Activated CD4-positive, alpha-beta T cell treated with anti-CD3 and anti-CD28 coated beads for 24 hours (primary cell): ENCODE data around the gene FSTL1.

ENCODE experiments used
- DNase-seq, 2 donors: peaks; one replicate each; pipeline ENCODE4 v3.0.0-alpha.2; 2020; ENCODE audit warnings: low read depth in 2 of 2

FSTL1 gene, protein sequence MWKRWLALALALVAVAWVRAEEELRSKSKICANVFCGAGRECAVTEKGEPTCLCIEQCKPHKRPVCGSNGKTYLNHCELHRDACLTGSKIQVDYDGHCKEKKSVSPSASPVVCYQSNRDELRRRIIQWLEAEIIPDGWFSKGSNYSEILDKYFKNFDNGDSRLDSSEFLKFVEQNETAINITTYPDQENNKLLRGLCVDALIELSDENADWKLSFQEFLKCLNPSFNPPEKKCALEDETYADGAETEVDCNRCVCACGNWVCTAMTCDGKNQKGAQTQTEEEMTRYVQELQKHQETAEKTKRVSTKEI

DNA sequence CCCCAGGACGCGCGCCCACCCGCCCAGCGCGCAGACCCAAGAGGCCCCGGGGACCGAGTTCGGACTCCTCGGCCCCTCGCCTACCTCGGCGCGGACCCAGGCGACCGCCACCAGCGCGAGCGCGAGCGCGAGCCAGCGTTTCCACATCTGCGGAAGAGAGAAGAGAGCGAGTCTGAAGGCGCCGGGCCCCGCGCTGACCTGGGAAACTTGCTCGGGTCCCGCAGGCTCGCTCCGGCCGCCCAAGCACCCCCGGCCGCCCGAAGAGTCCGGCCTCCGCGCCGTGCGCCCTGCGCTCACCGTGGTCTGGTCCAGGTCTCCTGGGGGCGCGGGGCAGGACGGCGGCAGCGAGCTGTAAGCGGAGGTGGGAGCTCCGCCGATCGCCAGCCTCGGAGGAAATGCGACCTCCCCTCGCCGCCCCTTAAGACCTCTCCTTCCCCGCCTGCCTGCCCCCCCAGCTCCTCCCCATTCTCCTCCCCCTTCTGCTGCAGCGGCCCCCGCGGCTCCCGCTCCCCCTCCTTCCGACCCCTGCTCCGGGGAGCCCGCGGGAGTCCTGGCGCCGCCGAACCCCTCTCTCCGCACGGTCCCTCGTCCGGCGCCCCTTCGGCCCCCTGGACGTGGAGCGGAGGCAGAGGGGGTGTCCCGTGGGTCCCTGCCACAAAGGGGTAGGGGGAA, at the start of gene FSTL1:
FSTL1 (minus strand) TSS at position 393 of the 672 bp plus-strand sequence; CDS start at position 147, 246 bp downstream.
- no peak for DNase-seq

DNA sequence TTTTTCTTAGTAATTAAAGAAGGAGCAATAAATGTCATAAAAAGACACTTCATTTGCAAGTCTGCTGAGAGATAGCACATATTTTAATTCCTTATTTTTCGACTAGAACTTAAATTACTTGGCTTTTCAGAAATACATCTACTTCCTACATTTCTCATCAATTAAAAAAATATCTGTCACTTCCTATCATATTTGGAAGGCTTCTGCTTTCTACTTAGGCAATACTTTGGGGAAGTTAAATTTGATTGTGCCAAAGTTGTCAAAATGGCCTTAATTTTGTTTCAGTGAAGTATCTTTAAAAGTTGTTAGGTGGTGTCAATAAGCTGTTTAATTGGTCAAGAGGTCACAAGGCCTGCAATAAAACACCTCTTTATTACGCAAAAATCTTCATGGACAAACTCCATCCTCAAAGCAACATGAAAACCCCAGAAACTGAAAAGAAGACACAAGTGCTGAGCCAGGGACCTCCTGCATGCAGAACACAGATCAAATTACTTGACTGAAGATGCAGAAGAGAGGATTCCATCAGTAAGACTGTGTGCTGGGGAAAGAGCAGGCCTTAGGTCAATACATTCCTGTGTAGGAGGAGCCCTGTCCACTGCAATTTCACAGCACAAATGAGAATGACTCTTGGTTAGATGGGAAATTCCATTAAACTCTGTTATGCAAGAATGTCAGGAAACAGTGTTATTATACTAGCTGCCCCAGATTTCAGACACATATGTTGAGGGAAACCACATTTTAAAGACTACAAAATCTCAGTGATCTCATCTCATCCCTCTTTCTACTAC, 48.0 kb upstream of the FSTL1 start:
- DNase-seq, result no peak

DNA sequence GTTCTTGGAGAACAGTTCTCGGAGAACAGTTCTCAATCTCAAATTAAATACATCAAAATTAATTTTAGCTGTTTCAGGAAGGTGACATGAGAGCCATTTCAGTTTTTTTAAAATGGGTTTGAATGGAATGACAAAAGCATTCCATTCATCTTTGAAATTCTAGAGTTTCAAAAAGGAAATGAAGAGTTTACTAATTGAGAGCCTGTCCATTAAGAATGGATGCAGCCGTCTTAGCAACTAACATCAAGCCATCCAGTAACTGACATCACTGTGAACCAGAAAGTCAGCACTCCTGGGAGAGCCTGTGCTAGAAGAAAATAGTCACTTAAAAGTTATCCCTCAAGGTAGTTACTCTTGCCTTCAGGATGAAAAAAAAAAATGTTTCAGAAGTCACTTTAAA, 47.0 kb upstream of the FSTL1 start:
- DNase-seq, result no peak

DNA sequence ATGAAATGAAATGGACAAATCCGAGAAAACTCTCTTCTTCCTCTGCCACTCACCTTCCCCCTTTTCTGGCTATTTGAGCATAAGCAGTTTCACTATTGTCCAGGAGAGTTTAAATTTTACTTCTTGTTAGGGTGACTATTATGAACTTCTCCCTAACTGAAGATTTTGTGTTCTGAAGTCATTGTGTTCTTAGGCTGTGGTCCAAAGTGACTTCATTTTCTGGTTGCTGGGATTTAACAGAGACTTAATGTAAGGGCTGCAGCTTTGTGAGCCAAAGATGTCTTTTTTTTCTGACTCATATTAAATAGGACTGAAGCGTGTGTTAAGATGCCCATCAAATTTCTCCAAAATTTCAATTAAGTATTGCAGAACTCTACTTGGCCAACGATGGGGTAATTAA, 46.5 kb upstream of the FSTL1 start:
- DNase-seq, result no peak

DNA sequence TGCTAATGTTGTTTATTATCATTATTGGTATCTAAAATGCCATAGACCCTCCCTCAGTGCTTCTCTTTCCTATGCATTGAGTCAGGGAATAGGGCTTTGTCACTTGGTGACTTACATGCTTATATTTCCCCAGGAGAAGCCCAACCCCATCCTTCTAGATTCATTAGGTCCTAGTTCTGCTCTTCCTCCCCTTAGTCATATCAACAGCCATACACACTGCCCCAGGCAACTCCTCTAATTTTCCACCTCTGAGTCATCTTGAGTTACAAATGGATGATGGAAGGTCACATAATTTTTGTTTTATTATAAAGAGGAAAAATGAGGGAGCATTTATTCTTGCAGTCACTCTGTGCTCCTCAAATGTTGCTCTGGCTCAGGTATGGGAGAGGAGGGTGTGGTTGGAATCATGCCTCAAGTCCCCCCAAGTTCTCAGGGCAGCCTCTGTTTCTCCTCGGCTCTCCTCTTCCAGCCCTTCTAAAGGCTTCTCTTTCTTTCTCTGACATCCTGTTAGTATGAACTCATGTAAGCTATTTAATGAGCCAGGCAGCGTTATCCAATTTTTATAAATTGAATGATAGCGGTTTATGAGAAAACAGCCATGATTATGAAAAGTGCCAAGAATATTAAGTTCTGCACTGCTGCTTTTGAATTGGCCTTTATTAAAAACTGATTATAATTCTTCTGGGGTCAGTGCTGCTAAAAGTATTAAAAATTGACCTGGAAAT, 45.6 kb upstream of the FSTL1 start:
- no peak for DNase-seq

DNA sequence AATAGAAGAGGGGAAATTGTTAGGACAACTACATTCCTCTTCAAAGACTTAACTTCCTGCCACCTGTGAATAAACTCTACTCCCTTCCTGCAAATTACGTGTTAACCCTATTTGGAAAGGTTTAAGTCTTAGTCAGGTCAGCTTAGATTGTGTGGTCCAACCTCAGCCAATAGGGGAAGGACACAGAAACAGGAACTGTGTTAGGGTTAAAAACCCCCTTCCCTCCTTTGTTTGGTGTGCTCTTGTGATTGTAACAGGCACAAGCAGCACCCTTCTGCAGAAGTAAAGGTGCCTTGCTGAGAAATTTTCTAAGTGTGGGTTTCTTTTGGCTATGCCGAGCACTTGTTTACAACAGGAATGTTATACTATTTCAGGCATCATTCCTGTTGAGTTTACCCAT, 45.0 kb upstream of the FSTL1 start:
- no peak for DNase-seq

DNA sequence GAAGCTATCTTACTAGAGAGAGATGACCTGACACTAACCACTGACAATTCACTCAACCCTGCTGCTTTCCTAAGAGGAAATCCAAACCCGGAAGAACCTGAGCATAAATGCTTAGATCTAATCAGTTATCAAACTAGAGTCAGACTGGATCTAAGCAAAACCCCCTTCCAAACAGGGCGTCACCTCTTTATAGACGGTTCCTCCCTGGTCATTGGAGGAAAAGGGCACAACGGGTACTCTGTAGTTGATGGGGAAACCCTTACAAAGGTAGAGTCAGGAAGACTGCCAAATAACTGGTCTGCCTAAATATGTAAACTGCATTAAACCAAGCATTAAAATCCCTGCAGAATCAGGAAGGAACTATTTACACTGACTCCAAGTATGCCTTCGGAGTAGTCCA, 41.3 kb upstream of the FSTL1 start:
- no peak for DNase-seq

DNA sequence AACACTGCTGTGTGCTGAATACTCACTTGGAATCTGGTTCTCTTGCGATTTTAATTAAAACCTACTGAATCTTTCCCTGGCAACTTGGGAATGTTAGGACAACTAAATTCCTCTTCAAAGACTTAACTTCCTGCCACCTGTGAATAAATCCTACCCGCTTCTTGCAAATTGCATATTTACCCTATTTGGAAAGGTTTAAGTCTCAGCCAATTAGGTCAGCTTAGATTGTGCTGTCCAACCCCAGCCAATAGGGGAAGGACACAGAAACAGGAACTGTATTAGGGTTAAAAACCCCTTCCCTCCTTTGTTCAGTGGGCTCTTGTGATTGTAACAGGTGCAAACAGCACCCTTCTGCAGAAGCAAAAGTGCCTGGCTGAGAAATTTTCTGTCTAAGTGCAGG, 38.6 kb upstream of the FSTL1 start:
- no peak for DNase-seq

DNA sequence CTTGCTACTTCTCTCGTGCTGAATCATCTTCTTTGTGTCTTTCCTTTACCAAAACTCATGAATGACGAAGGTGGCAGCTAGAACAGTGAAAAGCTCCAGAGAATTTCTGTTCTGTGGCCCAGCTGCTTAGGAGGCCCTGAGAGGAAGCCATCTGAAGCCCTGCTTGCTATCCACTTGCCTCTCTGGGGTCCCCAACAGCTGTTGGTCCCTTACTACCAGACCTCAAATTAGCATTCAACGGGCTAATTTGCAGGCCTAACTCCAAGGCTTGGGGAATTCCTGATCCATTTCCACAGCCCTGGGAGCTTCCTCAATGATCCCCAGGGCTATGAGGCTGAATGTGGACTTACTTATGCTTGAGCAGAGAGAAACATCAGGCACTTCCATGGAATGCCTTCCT, 37.5 kb upstream of the FSTL1 start:
- no peak for DNase-seq

DNA sequence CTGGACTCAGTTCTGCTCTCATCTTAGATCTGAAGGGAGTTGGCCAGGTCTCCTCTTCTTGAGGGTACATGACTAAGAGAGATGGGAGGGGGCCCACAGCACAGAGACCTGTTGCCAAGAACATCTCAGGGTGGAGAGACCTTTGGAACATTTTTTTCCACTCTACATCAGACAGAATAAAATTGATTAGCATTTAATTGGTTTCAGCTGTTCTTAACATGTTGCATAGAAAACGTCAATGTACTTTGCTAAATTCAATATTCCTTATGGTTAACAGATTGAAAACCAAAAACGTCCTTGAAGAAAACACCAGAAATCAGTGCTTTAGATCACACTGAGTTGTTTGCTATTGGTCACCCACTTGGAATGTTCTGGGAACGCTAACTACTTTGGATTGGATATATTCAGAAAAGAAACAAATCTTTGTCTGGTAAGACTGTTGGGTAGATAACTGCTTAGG, 36.4 kb upstream of the FSTL1 start:
- no peak for DNase-seq

DNA sequence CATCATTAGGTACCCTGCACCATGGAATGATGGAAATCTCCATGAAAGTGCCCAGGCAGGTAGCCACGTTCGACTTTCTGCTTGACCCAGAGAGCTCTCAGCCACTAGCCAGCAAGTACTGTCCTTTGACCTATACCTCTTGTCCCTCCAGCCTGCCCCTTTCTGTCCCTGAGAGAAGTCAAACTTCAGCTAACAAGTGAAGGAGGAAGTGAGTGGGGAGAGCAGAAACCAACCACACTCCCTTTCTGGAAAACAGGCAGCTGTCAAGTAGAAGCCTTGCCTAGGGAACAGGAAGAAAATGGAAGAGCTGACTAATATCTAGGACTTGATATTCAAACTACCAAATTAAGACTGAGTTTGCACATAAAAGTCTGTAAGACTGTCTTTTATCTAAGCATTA, 30.3 kb upstream of the FSTL1 start:
- DNase-seq, result no peak

DNA sequence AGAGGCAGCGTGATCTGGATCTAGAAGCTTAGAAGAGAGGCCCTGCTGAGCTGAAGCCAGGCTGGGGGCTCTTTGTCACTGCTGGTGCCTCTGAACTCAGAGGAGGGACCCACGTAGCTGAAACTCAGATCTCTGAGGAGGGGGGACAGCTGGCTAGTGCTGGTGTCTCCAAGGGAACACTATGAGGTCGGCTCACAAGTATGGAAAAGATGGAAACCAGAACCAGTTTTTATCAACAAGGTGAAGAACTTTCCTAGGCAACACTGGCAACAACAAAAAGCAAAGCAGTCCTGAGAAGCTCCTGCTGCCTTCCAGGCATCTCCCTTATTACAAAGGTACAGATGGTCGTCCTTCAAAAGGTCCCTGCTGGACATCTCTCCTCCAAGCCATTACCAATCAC, 27.0 kb upstream of the FSTL1 start:
- DNase-seq, result no peak

DNA sequence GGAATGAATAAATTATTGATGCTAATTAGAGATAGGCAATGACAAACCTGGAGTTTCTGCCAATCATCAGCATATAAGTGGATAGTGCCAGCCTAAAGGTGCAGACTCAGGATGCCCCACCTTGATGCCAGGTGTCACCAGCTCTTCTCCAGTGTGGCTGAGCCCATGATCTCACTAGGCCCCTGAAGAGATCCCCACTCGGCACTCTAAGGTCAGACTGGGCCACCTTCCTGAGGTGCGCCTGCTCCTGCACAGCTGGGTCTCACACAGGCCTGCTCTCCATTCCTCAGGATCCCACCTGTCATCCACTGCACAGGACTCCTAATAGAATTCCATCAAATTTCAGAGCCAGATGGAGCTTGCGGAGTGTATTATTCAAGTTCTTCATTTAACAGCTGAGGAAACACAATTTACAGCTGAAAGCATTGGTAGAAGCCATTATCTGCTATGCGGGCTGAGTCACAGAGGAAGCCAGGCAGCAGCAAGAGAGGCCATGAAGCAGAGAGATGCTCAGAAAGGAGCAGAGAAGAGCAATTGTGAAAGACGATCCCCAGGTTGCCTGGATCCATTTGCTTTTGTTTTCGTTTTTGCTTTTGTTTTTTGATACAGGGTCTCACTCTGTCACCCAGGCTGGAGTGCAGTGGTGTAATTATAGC, 25.1 kb upstream of the FSTL1 start:
- no peak for DNase-seq

DNA sequence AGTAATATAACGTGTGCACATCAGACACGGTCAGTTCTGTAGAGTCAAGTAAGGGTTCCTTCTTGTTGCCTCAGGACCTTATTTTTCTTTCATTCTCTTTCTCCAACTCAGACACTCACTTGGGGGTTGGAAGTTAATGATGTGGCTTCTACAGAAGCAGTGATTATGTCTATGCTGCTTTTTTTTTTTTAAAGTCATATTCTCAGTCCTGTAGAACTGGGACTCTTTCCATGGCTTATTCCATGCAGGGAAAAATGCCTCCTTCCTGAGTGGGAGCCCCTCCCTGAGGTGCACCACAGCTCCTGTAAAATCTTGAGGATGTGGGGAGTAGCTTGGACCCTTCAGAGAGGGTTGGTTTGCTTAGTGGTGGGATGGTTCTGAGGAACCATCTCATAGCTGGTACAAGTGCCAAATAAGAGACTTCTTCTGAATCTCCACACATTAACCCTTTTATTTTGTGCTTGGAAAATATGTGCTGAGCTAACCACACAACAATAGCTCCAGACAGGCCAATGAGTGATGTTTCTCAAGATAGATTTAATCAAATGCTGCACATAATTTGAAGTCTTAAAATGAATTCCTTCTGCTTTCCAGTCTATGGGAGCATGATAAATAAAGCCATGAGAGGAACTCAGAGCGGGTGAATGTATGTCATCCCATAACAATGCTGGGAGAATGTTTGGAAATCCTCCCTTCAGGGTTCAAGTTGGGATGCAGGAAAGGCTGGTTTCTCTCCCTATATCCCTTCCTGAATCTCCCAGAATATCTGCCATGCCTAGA, 23.3 kb upstream of the FSTL1 start:
- no peak for DNase-seq

DNA sequence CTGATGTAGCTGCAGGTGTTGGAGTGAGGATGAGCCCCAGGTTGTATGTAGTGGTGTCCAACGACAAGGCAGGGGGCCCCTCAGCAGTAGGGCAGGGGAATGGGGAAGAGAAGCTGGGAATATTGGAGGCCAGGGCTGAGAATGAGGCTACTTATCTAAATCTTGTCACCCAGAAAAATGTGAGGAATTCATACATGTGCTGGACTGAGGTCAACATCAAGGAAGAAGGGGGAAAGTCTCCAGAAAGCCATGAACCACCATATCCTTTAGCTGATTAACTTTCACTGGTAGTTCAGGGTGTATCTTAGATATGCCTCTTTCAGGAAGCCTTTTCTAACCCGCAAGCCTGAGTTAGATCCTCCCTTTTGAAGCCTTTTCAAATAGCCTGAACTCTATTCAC, 22.6 kb upstream of the FSTL1 start:
- no peak for DNase-seq

DNA sequence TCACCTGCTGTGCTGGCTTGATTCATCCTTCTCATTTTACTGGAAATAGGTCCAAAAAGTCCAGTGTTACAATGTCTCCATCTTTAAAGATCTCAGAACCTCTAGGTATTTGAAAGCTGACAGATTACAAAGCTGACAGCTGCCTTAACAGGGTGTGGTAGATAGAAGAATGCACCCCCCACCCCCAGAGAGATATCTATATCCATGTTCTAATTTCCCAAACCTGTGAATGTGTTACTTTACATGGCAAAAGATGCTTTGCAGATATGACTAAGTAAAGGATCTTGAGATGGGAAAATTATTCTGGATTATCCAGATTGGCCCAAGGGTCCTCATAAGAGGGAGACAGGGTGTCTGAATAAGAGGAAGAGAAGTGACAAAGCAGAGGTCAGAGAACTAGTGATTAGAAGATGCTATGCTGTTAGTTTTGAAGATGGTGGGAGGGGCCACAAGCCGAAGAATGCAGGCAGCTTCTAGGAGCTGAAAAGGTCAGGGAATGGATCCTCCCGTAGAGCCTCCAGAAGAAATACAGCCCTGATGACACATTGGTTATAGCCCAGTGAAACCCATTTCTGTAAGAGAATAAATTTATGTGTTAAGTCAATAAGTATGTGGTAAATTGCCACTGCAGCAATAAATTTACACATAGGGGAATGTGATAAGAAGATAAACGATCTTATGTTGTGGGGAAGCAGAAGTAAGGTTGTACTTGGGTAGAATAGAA, 21.5 kb upstream of the FSTL1 start:
- no peak for DNase-seq

DNA sequence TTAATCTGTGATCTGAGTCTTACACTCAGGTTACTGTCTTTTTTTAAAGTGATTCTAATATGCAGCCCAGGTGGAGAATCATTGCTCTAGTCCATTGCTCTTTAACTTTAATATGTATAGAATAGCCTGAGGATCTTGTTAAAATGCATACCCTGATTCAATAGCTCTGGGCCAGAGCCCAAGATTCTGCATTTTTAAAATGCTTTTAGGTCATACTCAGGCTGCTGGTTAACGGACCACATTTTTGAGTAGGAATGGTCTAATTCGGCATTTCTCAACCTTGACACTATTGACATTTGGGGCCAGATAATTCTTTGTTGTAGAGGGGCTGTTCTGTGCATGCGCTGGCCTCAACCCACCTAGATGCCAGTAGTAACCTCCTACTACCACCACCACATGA, 20.9 kb upstream of the FSTL1 start:
- DNase-seq, result no peak

DNA sequence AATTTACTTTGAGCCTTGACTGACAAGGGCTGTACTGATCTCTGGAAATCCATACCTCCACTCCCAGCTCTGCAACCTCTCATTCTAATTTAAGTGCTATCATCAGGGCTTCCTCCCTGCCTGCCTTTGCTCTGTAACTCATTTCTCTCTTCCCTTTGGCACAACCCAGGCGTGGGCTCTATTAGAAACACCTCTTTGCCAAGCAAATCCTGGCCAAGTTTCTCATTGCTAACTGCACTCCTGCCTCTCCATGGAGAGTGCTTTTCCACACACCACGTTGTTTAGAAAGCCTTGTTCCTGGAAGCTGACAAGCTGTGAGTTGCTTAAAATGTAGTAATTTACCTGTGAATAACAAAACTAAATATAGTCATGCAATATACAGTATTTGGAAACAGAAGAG, 20.1 kb upstream of the FSTL1 start:
- DNase-seq, result no peak

DNA sequence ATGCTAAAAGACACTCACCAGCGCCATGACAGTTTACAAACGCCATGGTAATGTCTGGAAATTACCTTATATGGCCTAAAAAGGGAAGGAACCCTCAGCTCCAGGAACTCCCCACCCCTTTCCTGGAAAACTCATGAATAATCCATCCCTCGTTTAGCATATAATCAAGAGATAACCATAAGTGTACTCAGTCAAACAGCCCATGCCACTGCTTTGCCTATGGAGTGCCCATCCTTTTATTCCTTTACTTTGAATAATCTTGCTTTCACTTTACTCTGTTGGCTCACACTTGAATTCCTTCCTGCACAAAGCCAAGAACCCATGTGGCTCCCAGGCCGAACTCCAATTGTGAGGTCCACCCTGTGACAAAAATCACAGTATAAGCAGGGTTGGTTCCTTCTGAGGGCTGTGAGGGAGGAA, 19.1 kb upstream of the FSTL1 start:
- no peak for DNase-seq

DNA sequence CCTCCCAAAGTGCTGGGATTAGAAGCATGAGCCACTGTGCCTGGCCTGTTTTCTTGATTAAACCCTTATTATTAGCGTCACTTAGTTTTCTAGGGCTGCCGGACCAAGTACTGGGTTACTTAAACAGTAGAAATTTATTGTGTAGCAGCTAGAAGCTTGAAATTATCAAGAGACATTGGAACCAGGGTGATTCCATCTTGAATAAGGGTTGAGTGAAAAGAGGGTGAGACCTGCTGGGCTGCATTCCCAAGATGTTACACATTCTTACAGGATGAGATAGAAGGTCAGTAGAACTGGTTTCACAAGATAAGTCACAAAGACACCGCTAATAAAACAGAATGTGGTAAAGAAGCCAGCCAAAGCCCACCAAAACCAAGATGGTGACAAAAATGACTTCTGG, 18.6 kb upstream of the FSTL1 start:
- DNase-seq, result no peak
